Measurements from ENCODE around the gene STAB1. TPM values are rescaled to one million over a fixed set of nuclear protein-coding genes. Genes with fewer than 3 reads are reported as not detected.

Gene STAB1
- total RNA-seq, 1 donor from 2014 or later = 0.71 TPM

DNA sequence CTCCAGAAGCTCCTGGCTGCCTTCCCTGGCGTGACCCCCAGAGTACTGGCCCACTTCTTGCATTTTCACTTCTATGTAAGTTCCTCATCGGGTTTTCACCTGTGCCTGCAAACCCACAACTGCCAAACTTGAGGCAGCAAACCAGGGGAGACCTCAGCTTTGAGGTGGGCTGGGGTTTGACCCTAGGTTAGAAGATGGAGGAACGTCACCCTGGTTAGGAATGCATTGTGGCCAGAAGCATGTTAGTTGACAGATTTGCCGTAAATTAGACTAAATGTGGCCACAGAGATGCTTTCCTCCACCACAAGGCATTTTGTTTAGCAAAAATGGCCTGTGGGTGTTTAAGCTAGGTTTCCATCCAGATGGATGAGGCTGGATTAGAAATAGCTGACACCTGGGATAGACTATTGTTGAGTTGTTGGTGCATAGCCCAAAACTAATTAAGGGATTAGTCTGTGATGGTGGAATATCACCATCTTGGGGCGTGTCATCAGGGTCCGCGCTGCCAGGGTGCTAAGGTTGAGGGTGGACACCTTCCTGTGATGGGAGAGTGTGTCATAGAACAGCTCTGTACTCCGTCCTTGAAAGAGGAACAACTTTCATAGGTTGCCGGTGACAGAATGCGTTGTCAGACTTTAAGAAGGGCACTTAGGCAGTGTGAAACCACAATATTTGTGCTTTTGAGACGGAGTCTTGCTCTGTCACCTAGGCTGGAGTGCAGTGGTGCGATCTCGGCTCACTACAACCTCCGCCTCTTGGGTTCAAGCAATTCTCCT, 36.2 kb upstream of the STAB1 start:
- no peak for ATAC-seq (ENCODE audit: low read depth)
- peaks cover 58% of the 10 kb centered on the region for H3K36me3 Mint-ChIP-seq (ENCODE audit: low read depth)
- CTCF ChIA-PET = interaction anchor here (2.7 kb wide), 1 partner anchor 11 kb away, joined by 9 read pairs; no protein-coding TSS in a partner anchor
- no peaks in the 10 kb centered on the region for H3K9me3 Mint-ChIP-seq
- no peak overlapping the region for H3K4me3 Mint-ChIP-seq
- H3K4me1 Mint-ChIP-seq = peaks cover 43% of the 10 kb centered on the region
- no peak for TF ChIP-seq CTCF (IDR thresholded peaks at IDR 0.05)
- DNase-seq = no peak
- intact Hi-C loops (cut with micrococcal nuclease) = loop anchor here (5.0 kb wide), 2 partner anchors 248 to 477 kb away; partner anchors contain the start of genes ACY1, GLT8D1 and SPCS1
- H3K27ac Mint-ChIP-seq = no peak overlapping the region
- no peaks in the 10 kb centered on the region for H3K27me3 Mint-ChIP-seq
- POLR2A ChIA-PET = interaction anchor here (1.6 kb wide), 1 partner anchor 171 kb away, joined by 3 read pairs; the partner anchor contains the start of gene GLYCTK

DNA sequence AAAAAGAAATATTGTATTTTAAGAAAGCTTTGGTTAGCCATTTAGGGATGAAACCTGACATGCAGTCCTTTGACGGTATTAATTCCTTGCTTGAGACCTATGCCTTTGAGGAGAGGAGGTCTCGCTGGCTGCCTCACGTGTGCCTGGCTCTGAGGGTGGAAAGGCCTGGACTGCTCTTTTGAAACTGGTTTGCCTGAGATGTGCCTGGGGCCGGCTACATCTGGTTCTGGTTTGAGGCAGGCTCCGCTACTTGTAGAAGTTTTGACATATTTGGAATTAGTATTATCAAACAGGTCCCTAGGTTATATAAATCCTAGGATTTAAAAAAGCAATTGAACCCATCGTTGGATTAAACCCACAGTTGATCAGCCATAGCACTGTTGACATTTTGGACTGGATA, 33.3 kb upstream of the STAB1 start:
- CTCF ChIA-PET = no interaction called here
- POLR2A ChIA-PET = interaction anchor here (0.5 kb wide), 1 partner anchor 129 kb away, joined by 7 read pairs; no protein-coding TSS in a partner anchor
- DNase-seq (no peak), ATAC-seq (ENCODE audit: low read depth) (no peak)
- no peaks in the 10 kb centered on the region for H3K27me3 Mint-ChIP-seq
- H3K9me3 Mint-ChIP-seq = no peaks in the 10 kb centered on the region
- intact Hi-C loops (cut with micrococcal nuclease) = no loop called here
- peaks cover 23% of the 10 kb centered on the region for H3K4me1 Mint-ChIP-seq
- peaks cover 66% of the 10 kb centered on the region for H3K36me3 Mint-ChIP-seq (ENCODE audit: low read depth)
- no peak overlapping the region for H3K27ac Mint-ChIP-seq
- TF ChIP-seq CTCF (IDR thresholded peaks at IDR 0.05) = no peak
- no peak overlapping the region for H3K4me3 Mint-ChIP-seq

DNA sequence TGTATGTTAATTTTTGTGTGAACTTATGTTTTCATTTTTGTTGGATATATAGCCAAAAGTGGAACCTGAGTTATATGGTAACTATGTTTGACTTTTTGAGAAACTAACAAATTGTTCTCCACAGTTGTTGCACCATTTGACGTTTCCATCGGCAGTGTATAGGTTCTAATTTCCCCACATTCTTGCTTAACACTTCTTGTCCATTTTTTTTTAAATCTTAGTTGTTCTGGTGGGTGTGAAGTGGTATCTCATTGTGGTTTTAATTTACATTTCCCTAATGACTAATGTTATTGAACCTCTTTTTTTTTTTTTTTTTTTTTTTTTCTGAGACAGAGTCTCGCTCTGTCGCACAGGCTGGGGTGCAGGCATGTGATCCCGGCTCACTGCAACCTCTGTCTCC, 31.7 kb upstream of the STAB1 start:
- H3K27me3 Mint-ChIP-seq = no peaks in the 10 kb centered on the region
- ChIA-PET POLR2A (no interaction called here), CTCF (no interaction called here)
- DNase-seq = no peak
- TF ChIP-seq CTCF (IDR thresholded peaks at IDR 0.05) = no peak
- H3K27ac Mint-ChIP-seq = no peak overlapping the region
- intact Hi-C loops (cut with micrococcal nuclease) = no loop called here
- no peak for ATAC-seq (ENCODE audit: low read depth)
- H3K4me1 Mint-ChIP-seq = peaks cover 10% of the 10 kb centered on the region
- no peaks in the 10 kb centered on the region for H3K9me3 Mint-ChIP-seq
- peaks cover 57% of the 10 kb centered on the region for H3K36me3 Mint-ChIP-seq (ENCODE audit: low read depth)
- no peak overlapping the region for H3K4me3 Mint-ChIP-seq

DNA sequence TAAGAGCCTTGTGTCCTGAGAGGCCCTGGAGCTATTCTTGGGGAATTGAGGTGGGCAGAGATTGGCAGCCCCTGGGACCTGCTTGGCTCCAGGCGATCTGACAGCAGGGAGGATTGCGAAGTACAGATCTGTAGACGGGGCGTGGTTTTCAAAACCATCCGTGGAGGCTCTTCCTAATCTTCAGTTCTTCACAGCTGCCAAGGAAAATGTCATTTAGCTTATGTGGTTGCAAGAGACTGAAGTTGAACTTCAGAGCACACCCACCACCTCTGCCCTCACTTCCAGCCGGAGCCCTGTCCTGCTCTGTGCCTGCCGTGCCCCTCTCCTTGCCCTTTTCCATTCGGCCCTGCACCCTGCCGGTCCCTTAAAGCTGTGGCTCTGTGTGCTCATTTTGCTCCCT, 26.8 kb upstream of the STAB1 start:
- Mint-ChIP-seq H3K4me1 (peaks cover 2% of the 10 kb centered on the region), H3K27ac (no peak overlapping the region), H3K36me3 (ENCODE audit: low read depth) (peaks cover 51% of the 10 kb centered on the region), H3K4me3 (no peak overlapping the region), H3K27me3 (no peaks in the 10 kb centered on the region), H3K9me3 (no peaks in the 10 kb centered on the region)
- intact Hi-C loops (cut with micrococcal nuclease) = no loop called here
- CTCF ChIA-PET = no interaction called here
- DNase-seq = no peak
- ATAC-seq (ENCODE audit: low read depth) = no peak
- TF ChIP-seq CTCF (IDR thresholded peaks at IDR 0.05) = no peak
- POLR2A ChIA-PET = no interaction called here

GRCh38 chr3:52469001-52469400, 26.1 kb upstream of the STAB1 start:
- CTCF ChIA-PET = no interaction called here
- POLR2A ChIA-PET = no interaction called here

More at GRCh38 chr3:52469001-52469400, 26.1 kb upstream of the STAB1 start:
- Mint-ChIP-seq H3K36me3 (ENCODE audit: low read depth) (peaks cover 56% of the 10 kb centered on the region), H3K4me1 (no peaks in the 10 kb centered on the region), H3K27ac (no peak overlapping the region), H3K9me3 (no peaks in the 10 kb centered on the region), H3K27me3 (no peaks in the 10 kb centered on the region), H3K4me3 (no peak overlapping the region)
- no peak for TF ChIP-seq CTCF (IDR thresholded peaks at IDR 0.05)
- no peak for DNase-seq
- no peak for ATAC-seq (ENCODE audit: low read depth)
- intact Hi-C loops (cut with micrococcal nuclease) = no loop called here

Measured in activated B cell treated with CpG ODN at 0.5 μM for 24 hours (primary cell).